ENCODE data around the gene CDCP1. TPM values are rescaled to one million over a fixed set of nuclear protein-coding genes. Genes with fewer than 3 reads are reported as not detected.
A peak's percentile ranks its signal among the peaks of the same experiment; 100 is the strongest.

The CDCP1 gene
- total RNA-seq, 1 experiment from 2014 or later, result 0.13 TPM

DNA sequence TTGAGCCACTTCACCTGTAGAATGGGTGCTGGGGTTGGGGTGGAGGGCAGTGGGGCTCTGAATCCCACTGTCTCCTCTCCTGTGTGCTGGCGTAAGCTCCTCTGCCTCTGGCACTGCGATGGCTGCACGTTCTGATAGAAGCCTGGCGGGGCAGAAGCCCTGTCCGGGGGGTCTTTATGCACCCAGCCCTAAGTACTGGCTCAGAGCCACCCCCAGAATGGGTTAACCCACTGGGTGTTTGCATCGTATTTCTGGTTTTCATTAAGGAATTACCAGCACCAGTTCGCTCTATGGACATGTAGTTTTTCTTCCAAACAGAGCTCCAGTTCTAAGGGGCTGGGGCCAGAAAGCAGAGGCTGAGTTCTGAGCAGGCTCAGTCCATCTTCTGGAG, 37.7 kb upstream of the CDCP1 start:
- Histone ChIP-seq H3K27me3 (replicated peaks; ENCODE audit: insufficient read depth, low read depth, low read length, poor library complexity) (no peaks in the 10 kb centered on the region), H3K4me1 (ENCODE audit: insufficient read depth, low read length, poor library complexity, severe bottlenecking) (peaks cover 21% of the 10 kb centered on the region), H3K27ac (ENCODE audit: low read depth, low read length, poor library complexity, severe bottlenecking) (no peak overlapping the region), H3K4me3 (ENCODE audit: low read depth, low read length, poor library complexity, severe bottlenecking) (no peak overlapping the region), H3K36me3 (ENCODE audit: insufficient read depth, low read length, poor library complexity, severe bottlenecking) (no peaks in the 10 kb centered on the region), H3K9me3 (ENCODE audit: low read depth, low read length, poor library complexity, severe bottlenecking) (no peaks in the 10 kb centered on the region)
- TF ChIP-seq, protein P1, sequence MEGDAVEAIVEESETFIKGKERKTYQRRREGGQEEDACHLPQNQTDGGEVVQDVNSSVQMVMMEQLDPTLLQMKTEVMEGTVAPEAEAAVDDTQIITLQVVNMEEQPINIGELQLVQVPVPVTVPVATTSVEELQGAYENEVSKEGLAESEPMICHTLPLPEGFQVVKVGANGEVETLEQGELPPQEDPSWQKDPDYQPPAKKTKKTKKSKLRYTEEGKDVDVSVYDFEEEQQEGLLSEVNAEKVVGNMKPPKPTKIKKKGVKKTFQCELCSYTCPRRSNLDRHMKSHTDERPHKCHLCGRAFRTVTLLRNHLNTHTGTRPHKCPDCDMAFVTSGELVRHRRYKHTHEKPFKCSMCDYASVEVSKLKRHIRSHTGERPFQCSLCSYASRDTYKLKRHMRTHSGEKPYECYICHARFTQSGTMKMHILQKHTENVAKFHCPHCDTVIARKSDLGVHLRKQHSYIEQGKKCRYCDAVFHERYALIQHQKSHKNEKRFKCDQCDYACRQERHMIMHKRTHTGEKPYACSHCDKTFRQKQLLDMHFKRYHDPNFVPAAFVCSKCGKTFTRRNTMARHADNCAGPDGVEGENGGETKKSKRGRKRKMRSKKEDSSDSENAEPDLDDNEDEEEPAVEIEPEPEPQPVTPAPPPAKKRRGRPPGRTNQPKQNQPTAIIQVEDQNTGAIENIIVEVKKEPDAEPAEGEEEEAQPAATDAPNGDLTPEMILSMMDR (conservative IDR thresholded peaks at IDR 0.05; ENCODE audit: low read depth, low read length), result no peak
- no peak for TF ChIP-seq EZH2 (IDR thresholded peaks at IDR 0.05; ENCODE audit: borderline replicate concordance, low read depth, low read length, poor library complexity, severe bottlenecking)
- ChIA-PET CTCF (no interaction called here), POLR2A (ENCODE audit: low non-redundant PET) (no interaction called here)
- no TSS peak for BruUV-seq (replicated peaks)
- intact Hi-C loops (cut with micrococcal nuclease; ENCODE audit: unreplicated experiment), result no loop called here
- no peak for DNase-seq (ENCODE audit: low spot score)

DNA sequence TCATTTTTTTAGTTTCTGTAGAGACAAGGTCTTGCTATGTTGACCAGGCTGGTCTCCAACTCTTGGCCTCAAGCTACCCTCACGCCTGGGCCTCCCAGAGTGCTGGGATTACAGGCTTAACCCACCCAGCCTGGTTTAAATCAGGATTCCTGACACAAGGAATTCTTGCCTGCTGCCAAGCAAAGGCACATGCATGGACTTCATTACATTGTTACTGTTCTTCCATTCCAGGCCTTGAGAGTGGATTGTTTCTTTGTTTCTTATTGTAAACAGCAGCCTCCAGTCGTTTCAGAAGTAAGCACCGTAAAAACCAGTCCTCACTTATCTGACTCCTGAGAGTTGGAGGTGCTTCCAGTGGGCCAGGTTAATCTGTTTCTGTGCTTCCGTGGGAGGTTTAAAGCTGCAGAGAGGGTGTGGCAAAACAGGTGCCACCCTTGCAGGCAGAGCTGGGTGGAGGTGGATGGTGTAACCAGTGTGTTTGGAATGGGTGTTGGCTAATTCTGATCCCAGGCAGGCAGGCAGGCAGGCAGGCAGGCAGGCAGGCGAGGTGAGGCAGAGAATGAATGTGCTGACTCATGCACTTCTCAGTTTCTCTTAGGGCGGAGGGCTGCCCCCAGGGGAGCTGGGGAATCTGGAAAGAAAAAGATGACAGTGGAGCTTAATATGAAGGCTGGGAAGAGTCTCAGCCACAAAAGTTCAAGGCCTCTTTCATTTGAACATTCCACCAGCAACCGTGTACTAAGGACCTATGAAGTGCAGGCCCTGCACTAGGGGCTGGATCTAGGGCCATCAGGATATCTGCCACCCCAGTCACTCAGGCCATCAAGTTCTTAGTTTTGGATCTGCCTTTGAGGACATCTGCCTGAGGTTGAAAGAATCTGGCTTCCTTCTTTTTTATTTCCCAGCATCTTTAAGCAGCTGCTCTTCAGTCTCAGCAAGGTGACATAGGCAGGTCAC, 37.0 kb upstream of the CDCP1 start:
- DNase-seq (ENCODE audit: low spot score), result peak; percentile 48
- Histone ChIP-seq H3K27me3 (replicated peaks; ENCODE audit: insufficient read depth, low read depth, low read length, poor library complexity) (no peaks in the 10 kb centered on the region), H3K4me3 (ENCODE audit: low read depth, low read length, poor library complexity, severe bottlenecking) (no peak overlapping the region), H3K36me3 (ENCODE audit: insufficient read depth, low read length, poor library complexity, severe bottlenecking) (no peaks in the 10 kb centered on the region), H3K27ac (ENCODE audit: low read depth, low read length, poor library complexity, severe bottlenecking) (no peak overlapping the region), H3K9me3 (ENCODE audit: low read depth, low read length, poor library complexity, severe bottlenecking) (no peaks in the 10 kb centered on the region), H3K4me1 (ENCODE audit: insufficient read depth, low read length, poor library complexity, severe bottlenecking) (peaks cover 17% of the 10 kb centered on the region)
- no peak for TF ChIP-seq EZH2 (IDR thresholded peaks at IDR 0.05; ENCODE audit: borderline replicate concordance, low read depth, low read length, poor library complexity, severe bottlenecking)
- TF ChIP-seq, protein P1 (conservative IDR thresholded peaks at IDR 0.05; ENCODE audit: low read depth, low read length), result no peak
- intact Hi-C loops (cut with micrococcal nuclease; ENCODE audit: unreplicated experiment), result no loop called here
- ChIA-PET CTCF (no interaction called here), POLR2A (ENCODE audit: low non-redundant PET) (no interaction called here)
- BruUV-seq (replicated peaks), result no TSS peak

DNA sequence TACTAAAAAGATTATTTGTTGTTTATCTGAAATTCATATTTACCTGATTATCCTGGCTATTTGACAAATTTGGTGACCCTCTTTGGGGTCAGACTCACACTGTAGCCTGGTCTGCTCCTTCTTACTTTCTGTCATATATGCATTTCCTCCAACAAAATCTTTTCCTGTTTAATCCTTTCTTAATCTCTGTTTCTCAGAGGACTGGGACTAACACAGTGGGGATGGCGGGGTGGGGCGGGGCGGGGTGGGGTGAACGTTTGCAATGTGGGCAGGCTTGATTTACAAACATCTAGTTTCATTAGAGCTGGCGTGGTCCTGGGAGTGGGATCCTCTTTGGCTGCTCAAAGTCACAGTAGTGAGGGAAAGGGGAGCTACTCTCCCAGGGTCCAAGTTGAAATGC, 35.3 kb upstream of the CDCP1 start:
- Histone ChIP-seq H3K9me3 (ENCODE audit: low read depth, low read length, poor library complexity, severe bottlenecking) (no peaks in the 10 kb centered on the region), H3K36me3 (ENCODE audit: insufficient read depth, low read length, poor library complexity, severe bottlenecking) (no peaks in the 10 kb centered on the region), H3K4me3 (ENCODE audit: low read depth, low read length, poor library complexity, severe bottlenecking) (no peak overlapping the region), H3K27me3 (replicated peaks; ENCODE audit: insufficient read depth, low read depth, low read length, poor library complexity) (no peaks in the 10 kb centered on the region), H3K4me1 (ENCODE audit: insufficient read depth, low read length, poor library complexity, severe bottlenecking) (peaks cover 17% of the 10 kb centered on the region), H3K27ac (ENCODE audit: low read depth, low read length, poor library complexity, severe bottlenecking) (no peak overlapping the region)
- TF ChIP-seq EZH2 (IDR thresholded peaks at IDR 0.05; ENCODE audit: borderline replicate concordance, low read depth, low read length, poor library complexity, severe bottlenecking), result no peak
- TF ChIP-seq, protein P1 (conservative IDR thresholded peaks at IDR 0.05; ENCODE audit: low read depth, low read length), result no peak
- BruUV-seq (replicated peaks), result no TSS peak
- no peak for DNase-seq (ENCODE audit: low spot score)
- POLR2A ChIA-PET (ENCODE audit: low non-redundant PET), result no interaction called here
- CTCF ChIA-PET, result no interaction called here
- intact Hi-C loops (cut with micrococcal nuclease; ENCODE audit: unreplicated experiment), result no loop called here
